ENCODE data around the gene ZNF555. TPM values are rescaled to one million over a fixed set of nuclear protein-coding genes. Genes with fewer than 3 reads are reported as not detected.
A peak's percentile ranks its signal among the peaks of the same experiment; 100 is the strongest.

Gene ZNF555
- total and polyA plus RNA-seq, 9 of the 15 experiments (the other 6 are each of a cell fraction or from before 2014, with no cell fraction given): 2.0 to 6.7 (median 5.4) TPM

DNA sequence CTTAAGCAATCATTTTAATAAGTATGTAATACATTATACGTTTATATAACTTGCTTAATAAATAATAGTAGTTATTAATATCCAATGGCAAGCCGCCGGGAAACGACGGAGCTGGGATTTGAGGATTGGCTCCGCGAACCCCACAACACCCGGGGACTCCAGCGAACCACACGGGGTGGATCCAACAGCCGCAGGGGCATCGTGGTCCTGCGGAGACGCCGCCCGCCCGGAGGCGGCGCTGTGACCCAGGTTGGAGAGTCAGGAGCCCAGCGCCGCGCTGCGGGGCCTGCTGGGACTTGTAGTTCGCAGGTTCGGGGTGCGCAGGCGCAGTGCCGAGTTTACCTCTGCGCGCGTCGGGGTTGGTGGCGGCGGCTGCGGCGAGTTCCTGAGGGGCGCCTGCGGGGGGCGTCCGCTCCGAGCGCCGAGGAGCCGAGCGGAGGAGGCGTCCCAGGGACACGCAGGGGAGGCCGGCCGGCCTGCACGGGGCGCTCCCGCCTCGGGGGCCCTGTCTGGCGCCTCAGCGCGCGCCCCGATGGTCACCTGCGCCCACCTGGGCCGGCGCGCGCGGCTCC is 21.6 kb upstream of the ZNF555 start, which contains the start of gene ZNF554 (continued):
- peak; percentile 84 for TF ChIP-seq MBD2 (IDR thresholded peaks at IDR 0.05; ENCODE audit: borderline replicate concordance, low read depth)
- TF ChIP-seq, protein P1, sequence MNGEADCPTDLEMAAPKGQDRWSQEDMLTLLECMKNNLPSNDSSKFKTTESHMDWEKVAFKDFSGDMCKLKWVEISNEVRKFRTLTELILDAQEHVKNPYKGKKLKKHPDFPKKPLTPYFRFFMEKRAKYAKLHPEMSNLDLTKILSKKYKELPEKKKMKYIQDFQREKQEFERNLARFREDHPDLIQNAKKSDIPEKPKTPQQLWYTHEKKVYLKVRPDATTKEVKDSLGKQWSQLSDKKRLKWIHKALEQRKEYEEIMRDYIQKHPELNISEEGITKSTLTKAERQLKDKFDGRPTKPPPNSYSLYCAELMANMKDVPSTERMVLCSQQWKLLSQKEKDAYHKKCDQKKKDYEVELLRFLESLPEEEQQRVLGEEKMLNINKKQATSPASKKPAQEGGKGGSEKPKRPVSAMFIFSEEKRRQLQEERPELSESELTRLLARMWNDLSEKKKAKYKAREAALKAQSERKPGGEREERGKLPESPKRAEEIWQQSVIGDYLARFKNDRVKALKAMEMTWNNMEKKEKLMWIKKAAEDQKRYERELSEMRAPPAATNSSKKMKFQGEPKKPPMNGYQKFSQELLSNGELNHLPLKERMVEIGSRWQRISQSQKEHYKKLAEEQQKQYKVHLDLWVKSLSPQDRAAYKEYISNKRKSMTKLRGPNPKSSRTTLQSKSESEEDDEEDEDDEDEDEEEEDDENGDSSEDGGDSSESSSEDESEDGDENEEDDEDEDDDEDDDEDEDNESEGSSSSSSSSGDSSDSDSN (IDR thresholded peaks at IDR 0.05; ENCODE audit: borderline replicate concordance in 1 of 2, low read depth in 2 of 2, low read length in 2 of 2): peak in 1 of 2 experiments; percentile 75; a peak in 2 of 4 replicates
- TF ChIP-seq ZNF551 (CRISPR knock-in tag; IDR thresholded peaks at IDR 0.05): no peak
- TF ChIP-seq, protein P2, sequence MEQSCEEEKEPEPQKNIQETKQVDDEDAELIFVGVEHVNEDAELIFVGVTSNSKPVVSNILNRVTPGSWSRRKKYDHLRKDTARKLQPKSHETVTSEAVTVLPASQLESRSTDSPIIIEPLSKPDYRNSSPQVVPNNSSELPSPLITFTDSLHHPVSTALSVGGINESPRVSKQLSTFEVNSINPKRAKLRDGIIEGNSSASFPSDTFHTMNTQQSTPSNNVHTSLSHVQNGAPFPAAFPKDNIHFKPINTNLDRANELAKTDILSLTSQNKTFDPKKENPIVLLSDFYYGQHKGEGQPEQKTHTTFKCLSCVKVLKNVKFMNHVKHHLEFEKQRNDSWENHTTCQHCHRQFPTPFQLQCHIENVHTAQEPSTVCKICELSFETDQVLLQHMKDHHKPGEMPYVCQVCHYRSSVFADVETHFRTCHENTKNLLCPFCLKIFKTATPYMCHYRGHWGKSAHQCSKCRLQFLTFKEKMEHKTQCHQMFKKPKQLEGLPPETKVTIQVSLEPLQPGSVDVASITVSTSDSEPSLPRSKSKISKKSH (CRISPR knock-in tag; IDR thresholded peaks at IDR 0.05): no peak
- TF ChIP-seq OTX1 (CRISPR knock-in tag; IDR thresholded peaks at IDR 0.05): no peak
- TF ChIP-seq GTF2F1 (IDR thresholded peaks at IDR 0.05; ENCODE audit: low read depth, low read length): no peak
- TF ChIP-seq, protein P3, sequence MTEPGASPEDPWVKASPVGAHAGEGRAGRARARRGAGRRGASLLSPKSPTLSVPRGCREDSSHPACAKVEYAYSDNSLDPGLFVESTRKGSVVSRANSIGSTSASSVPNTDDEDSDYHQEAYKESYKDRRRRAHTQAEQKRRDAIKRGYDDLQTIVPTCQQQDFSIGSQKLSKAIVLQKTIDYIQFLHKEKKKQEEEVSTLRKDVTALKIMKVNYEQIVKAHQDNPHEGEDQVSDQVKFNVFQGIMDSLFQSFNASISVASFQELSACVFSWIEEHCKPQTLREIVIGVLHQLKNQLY (CRISPR knock-in tag; conservative IDR thresholded peaks at IDR 0.05): no peak
- TF ChIP-seq, protein P4, sequence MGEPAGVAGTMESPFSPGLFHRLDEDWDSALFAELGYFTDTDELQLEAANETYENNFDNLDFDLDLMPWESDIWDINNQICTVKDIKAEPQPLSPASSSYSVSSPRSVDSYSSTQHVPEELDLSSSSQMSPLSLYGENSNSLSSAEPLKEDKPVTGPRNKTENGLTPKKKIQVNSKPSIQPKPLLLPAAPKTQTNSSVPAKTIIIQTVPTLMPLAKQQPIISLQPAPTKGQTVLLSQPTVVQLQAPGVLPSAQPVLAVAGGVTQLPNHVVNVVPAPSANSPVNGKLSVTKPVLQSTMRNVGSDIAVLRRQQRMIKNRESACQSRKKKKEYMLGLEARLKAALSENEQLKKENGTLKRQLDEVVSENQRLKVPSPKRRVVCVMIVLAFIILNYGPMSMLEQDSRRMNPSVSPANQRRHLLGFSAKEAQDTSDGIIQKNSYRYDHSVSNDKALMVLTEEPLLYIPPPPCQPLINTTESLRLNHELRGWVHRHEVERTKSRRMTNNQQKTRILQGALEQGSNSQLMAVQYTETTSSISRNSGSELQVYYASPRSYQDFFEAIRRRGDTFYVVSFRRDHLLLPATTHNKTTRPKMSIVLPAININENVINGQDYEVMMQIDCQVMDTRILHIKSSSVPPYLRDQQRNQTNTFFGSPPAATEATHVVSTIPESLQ (CRISPR knock-in tag; IDR thresholded peaks at IDR 0.05): no peak
- no peak for TF ChIP-seq ZSCAN29 (IDR thresholded peaks at IDR 0.05)
- TF ChIP-seq HOXB6 (CRISPR knock-in tag; IDR thresholded peaks at IDR 0.05; ENCODE audit: borderline replicate concordance): no peak
- no peak for TF ChIP-seq MED1 (CRISPR knock-in tag; IDR thresholded peaks at IDR 0.05; ENCODE audit: borderline replicate concordance)
- TF ChIP-seq TARDBP (IDR thresholded peaks at IDR 0.05): no peak
- TF ChIP-seq, protein P5, sequence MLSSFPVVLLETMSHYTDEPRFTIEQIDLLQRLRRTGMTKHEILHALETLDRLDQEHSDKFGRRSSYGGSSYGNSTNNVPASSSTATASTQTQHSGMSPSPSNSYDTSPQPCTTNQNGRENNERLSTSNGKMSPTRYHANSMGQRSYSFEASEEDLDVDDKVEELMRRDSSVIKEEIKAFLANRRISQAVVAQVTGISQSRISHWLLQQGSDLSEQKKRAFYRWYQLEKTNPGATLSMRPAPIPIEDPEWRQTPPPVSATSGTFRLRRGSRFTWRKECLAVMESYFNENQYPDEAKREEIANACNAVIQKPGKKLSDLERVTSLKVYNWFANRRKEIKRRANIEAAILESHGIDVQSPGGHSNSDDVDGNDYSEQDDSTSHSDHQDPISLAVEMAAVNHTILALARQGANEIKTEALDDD (IDR thresholded peaks at IDR 0.05): no peak
- TF ChIP-seq, protein P6, sequence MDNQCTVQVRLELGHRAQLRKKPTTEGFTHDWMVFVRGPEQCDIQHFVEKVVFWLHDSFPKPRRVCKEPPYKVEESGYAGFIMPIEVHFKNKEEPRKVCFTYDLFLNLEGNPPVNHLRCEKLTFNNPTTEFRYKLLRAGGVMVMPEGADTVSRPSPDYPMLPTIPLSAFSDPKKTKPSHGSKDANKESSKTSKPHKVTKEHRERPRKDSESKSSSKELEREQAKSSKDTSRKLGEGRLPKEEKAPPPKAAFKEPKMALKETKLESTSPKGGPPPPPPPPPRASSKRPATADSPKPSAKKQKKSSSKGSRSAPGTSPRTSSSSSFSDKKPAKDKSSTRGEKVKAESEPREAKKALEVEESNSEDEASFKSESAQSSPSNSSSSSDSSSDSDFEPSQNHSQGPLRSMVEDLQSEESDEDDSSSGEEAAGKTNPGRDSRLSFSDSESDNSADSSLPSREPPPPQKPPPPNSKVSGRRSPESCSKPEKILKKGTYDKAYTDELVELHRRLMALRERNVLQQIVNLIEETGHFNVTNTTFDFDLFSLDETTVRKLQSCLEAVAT (IDR thresholded peaks at IDR 0.05): no peak
- no peak for TF ChIP-seq U2AF2 (optimal IDR thresholded peaks at IDR 0.05; ENCODE audit: low read depth, low read length)
- no peak for TF ChIP-seq NUFIP1 (IDR thresholded peaks at IDR 0.05; ENCODE audit: partially characterized antibody)
- TF ChIP-seq GTF2A2 (tag; IDR thresholded peaks at IDR 0.05): no peak
- TF ChIP-seq NR4A1 (CRISPR knock-in tag; IDR thresholded peaks at IDR 0.05): no peak
- TF ChIP-seq NR4A1 (tag; IDR thresholded peaks at IDR 0.05): no peak
- TF ChIP-seq MEF2D (tag; conservative IDR thresholded peaks at IDR 0.05; ENCODE audit: low read depth): no peak

Measured in K562 (cell line).